Ascending aorta (tissue), 2 donors: Measurements from ENCODE around the gene AHSA1. TPM values are rescaled to one million over a fixed set of nuclear protein-coding genes. Genes with fewer than 3 reads are reported as not detected.

Experiments used
- DNase-seq, 2 donors: peaks; one replicate each; pipeline ENCODE4 v3.0.0-alpha.2; 2019; ENCODE audit warnings: low spot score in 2 of 2
- H3K27ac ChIP-seq, 2 donors: fragments of 200-600 bp; sonication (generic); one replicate each; pipeline ENCODE4 v1.5.1; 2016 to 2017; ENCODE audit warnings: mild to moderate bottlenecking in 1 of 2
- H3K27me3 ChIP-seq: fragments of 200-600 bp; sonication (generic); one replicate; pipeline ENCODE4 v1.5.1; 2017
- H3K36me3 ChIP-seq, 2 donors: fragments of 200-600 bp; sonication (generic); one replicate each; pipeline ENCODE4 v1.5.1; 2016
- H3K4me1 ChIP-seq, 2 donors: fragments of 200-600 bp; sonication (generic); one replicate each; pipeline ENCODE4 v1.5.1; 2016 to 2017; ENCODE audit warnings: mild to moderate bottlenecking in 1 of 2
- H3K4me3 ChIP-seq, 2 donors: fragments of 200-600 bp; sonication (generic); one replicate each; pipeline ENCODE4 v1.5.1; 2016 to 2017; ENCODE audit warnings: mild to moderate bottlenecking in 1 of 2
- H3K9me3 ChIP-seq, 2 donors: fragments of 200-600 bp; sonication (generic); one replicate each; pipeline ENCODE4 v1.5.1; 2016
- CTCF ChIP-seq, 3 experiments: fragments of 200-600 bp in 2 of 3; fragments of 450-650 bp in 1 of 3; sonication (generic) in 2 of 3; IDR thresholded peaks; one replicate each; pipeline ENCODE4 v1.5.1; 2016 to 2019; ENCODE audit warnings: antibody characterized with exemption in 3 of 3, mild to moderate bottlenecking in 1 of 3, moderate library complexity in 1 of 3
- intact Hi-C: fragments of 100-400 bp; cut with DNase I; formaldehyde crosslinking; loops from one replicate; pipeline ENCODE4 v1.15.1; 2023
- total RNA-seq: library from RNA; depleted of rRNA; stranded (reverse); fragments of >200 nt; gene quantifications from one replicate; pipeline ENCODE4 v1.1.0, GENCODE V29; 2016

The AHSA1 gene
- total RNA-seq, 1 donor from 2014 or later, result 123 TPM

DNA sequence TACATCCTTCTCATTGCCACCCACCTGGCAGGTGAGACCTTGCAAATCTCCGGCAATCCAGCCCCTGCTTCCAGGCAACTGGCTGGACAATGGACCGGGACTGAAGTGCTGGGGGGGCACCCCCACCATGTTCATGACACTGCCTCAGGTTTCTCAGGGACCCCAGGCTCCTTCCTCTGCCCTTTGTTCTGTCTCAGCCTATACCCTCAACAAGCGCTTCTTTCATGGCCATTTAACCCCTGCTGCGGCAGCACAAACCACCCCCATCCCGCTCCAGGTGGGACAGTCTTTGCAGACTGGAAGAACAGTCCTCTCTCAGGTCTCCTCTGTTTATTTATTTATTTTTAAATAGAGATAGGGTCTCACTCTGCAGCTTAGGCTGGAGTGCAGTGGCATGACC, 33.2 kb downstream of the AHSA1 start:
- Histone ChIP-seq H3K27ac (no peak overlapping the region), H3K4me3 (no peak overlapping the region), H3K36me3 (no peaks in the 10 kb centered on the region), H3K4me1 (no peaks in the 10 kb centered on the region), H3K27me3 (no peaks in the 10 kb centered on the region), H3K9me3 (no peaks in the 10 kb centered on the region)
- DNase-seq, result no peak
- intact Hi-C loops, result no loop called here
- TF ChIP-seq CTCF (IDR thresholded peaks at IDR 0.05), result no peak

GRCh38 chr14:77495334-77495733, 37.4 kb downstream of the AHSA1 start:
- Histone ChIP-seq H3K4me1 (peaks cover 0 to 3% of the 10 kb centered on the region in 2 donors), H3K9me3 (no peaks in the 10 kb centered on the region), H3K27me3 (no peaks in the 10 kb centered on the region), H3K27ac (no peak overlapping the region), H3K36me3 (no peaks in the 10 kb centered on the region), H3K4me3 (no peak overlapping the region)
- intact Hi-C loops, result no loop called here
- DNase-seq, result no peak
- TF ChIP-seq CTCF (IDR thresholded peaks at IDR 0.05), result no peak

GRCh38 chr14:77498120-77498979, 40.5 kb downstream of the AHSA1 start, which contains the start of gene ISM2:
TSS of gene ISM2 (minus strand) at chr14:77498816. CDS start at chr14:77498793, 23 bp downstream.
- DNase-seq, result peak in 1 of 2 donors; percentile 66
- Histone ChIP-seq H3K36me3 (no peaks in the 10 kb centered on the region), H3K4me3 (peak within 1 kb of the TSS; percentile 58 to 75), H3K9me3 (no peaks in the 10 kb centered on the region), H3K4me1 (peaks cover 0 to 3% of the 10 kb centered on the region in 2 donors), H3K27me3 (no peaks in the 10 kb centered on the region), H3K27ac (no peak within 1 kb of the TSS)
- TF ChIP-seq CTCF (IDR thresholded peaks at IDR 0.05), result no peak
- intact Hi-C loops, result no loop called here

- Histone ChIP-seq H3K27me3 (no peaks in the 10 kb centered on the region), H3K4me1 (peaks cover 0 to 3% of the 10 kb centered on the region in 2 donors), H3K27ac (no peak overlapping the region), H3K36me3 (no peaks in the 10 kb centered on the region), H3K9me3 (no peaks in the 10 kb centered on the region), H3K4me3 (peak overlapping the region; percentile 58 to 75)
- peak in 1 of 2 donors; percentile 52 for DNase-seq
- no peak for TF ChIP-seq CTCF (IDR thresholded peaks at IDR 0.05)
- intact Hi-C loops, result no loop called here
Observed at GRCh38 chr14:77498984-77499527, 41.2 kb downstream of the AHSA1 start.

DNA sequence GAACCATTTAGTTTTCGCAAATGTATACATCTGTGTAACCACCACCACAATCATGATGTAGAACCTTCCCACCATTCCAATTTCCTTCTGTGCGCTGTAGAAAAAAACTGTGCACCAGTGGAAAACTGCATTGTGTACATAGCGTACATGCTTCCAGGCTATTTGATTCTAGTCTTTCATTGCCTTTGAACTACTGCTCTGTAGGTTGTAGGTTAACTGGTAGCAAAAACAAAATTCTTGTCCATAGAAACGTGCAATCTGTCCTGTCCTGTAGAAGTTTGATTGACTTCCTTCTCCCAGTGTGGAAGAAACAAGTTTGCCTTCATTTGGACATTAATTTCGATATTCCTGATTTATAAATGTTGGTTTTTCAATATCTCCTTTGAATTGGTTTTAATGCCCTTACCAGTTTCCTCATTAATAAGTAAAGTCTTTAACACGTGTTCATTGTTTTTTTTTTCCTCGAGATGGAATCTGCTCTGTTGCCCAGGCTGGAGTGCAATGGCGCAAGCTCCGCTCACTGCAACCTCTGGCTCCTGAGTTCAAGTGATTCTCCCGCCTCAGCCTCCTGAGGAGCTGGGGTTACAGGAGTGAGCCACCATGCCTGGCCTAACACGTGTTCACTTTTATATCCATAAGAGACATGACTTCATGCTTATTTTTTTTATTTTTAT, 44.4 kb downstream of the AHSA1 start:
- peaks cover 4 to 5% of the 10 kb centered on the region in 2 donors for H3K36me3 ChIP-seq
- intact Hi-C loops, result no loop called here
- H3K4me1 ChIP-seq, result peaks cover 0 to 3% of the 10 kb centered on the region in 2 donors
- no peak for DNase-seq
- H3K27me3 ChIP-seq, result no peaks in the 10 kb centered on the region
- no peak overlapping the region for H3K4me3 ChIP-seq
- TF ChIP-seq CTCF (IDR thresholded peaks at IDR 0.05), result no peak
- H3K27ac ChIP-seq, result no peak overlapping the region
- H3K9me3 ChIP-seq, result no peaks in the 10 kb centered on the region
